Thoracic aorta (tissue), 2 donors: ENCODE results near the gene IRS1. TPM values are rescaled to one million over a fixed set of nuclear protein-coding genes. Genes with fewer than 3 reads are reported as not detected.

Experiments
- ATAC-seq: fragments of 150-250 bp; one replicate; pipeline ENCODE4 v1.8.0; 2017; ENCODE audit warnings: low read depth; ENCODE audit not compliant: insufficient number of reproducible peaks, low FRiP score
- DNase-seq: peaks from one replicate; pipeline ENCODE4 v3.0.0-alpha.2; 2020; ENCODE audit warnings: low spot score
- H3K27ac ChIP-seq, 2 donors: fragments of 200-600 bp; sonication (generic); 1 replicate in 1 of 2; 2 replicates in 1 of 2; pipeline ENCODE4 v1.5.1; 2016; ENCODE audit warnings: mild to moderate bottlenecking in 2 of 2, moderate library complexity in 2 of 2
- H3K27me3 ChIP-seq: fragments of 200-600 bp; sonication (generic); replicated peaks from 2 replicates; pipeline ENCODE4 v1.6.0; 2016; ENCODE audit warnings: mild to moderate bottlenecking; ENCODE audit not compliant: insufficient read depth
- H3K36me3 ChIP-seq: fragments of 200-600 bp; sonication (generic); one replicate; pipeline ENCODE4 v1.5.1; 2016
- H3K4me1 ChIP-seq, 2 donors: fragments of 200-600 bp; sonication (generic); 1 replicate in 1 of 2; 2 replicates in 1 of 2; pipeline versions ENCODE4 v1.5.1 to v1.6.0; 2016; ENCODE audit warnings: low read depth in 2 of 2, mild to moderate bottlenecking in 1 of 2; ENCODE audit not compliant: control insufficient read depth in 1 of 2
- H3K4me3 ChIP-seq: fragments of 200-600 bp; sonication (generic); 2 replicates; pipeline ENCODE4 v1.5.1; 2016; ENCODE audit warnings: mild to moderate bottlenecking
- H3K9me3 ChIP-seq: fragments of 200-600 bp; sonication (generic); 2 replicates; pipeline ENCODE4 v1.5.1; 2016
- CTCF ChIP-seq: fragments of 200-600 bp; sonication (generic); IDR thresholded peaks from one replicate; pipeline ENCODE4 v1.5.1; 2019; ENCODE audit warnings: antibody characterized with exemption
- total RNA-seq, 2 donors: library from RNA; depleted of rRNA; stranded (reverse); fragments of >200 nt; gene quantifications; one replicate each; pipeline versions ENCODE4 v1.1.0 to v1.2.3, GENCODE V29; 2016

Gene IRS1
- total RNA-seq, 2 donors from 2014 or later, result 18.8 to 23.1 TPM

GRCh38 chr2:226788881-226789490 lies 10.6 kb downstream of the IRS1 start:
- peak overlapping the region; percentile 24 to 92 for H3K27ac ChIP-seq
- DNase-seq (no peak), ATAC-seq (no peak)
- TF ChIP-seq CTCF, result no peak
- H3K4me3 ChIP-seq, result no peak overlapping the region
- H3K4me1 ChIP-seq, result peaks cover 27 to 58% of the 10 kb centered on the region in 2 donors
- H3K9me3 ChIP-seq, result no peaks in the 10 kb centered on the region
- H3K36me3 ChIP-seq, result no peaks in the 10 kb centered on the region
- no peaks in the 10 kb centered on the region for H3K27me3 ChIP-seq

DNA sequence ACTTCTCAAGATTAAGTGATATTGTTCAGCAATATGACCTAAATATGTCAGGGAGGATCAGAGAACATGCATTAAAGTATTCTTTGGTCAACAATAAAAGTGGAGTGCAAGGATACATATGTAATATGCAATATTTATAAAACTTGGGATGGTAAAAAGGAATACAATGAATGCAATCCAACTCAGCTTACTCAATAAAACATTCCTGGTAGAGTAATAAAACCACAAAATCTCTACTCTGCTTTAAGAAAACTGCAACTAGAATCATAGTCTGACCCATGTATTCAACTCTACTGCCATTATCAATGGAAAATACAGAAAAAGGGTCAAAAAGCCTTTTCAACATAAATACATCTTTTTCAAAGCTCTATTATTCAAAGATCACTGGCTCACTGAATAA lies 11.6 kb downstream of the IRS1 start:
- no peak overlapping the region for H3K27ac ChIP-seq
- H3K4me1 ChIP-seq, result peaks cover 24 to 59% of the 10 kb centered on the region in 2 donors
- H3K9me3 ChIP-seq, result no peaks in the 10 kb centered on the region
- H3K36me3 ChIP-seq, result no peaks in the 10 kb centered on the region
- H3K4me3 ChIP-seq, result no peak overlapping the region
- no peak for TF ChIP-seq CTCF
- no peak for ATAC-seq
- H3K27me3 ChIP-seq, result no peaks in the 10 kb centered on the region
- DNase-seq, result no peak

DNA sequence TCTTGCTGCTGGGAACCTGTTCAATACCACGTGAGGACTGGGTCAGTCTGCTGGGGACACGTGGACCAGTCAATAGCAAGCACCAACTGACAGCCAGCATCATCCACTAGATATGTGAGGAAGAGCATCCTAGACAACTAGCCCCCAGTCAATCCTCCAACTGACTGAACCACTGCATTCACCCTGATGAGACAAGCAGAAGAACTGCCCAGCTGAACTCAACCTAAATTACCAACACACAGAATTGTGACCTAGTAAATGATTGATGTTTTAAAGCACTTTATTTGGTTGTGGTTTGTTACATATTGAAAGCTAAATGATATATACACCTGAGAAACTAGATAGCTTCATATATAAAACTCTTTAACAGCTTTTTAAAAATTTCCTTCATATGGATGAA lies 15.7 kb downstream of the IRS1 start:
- Histone ChIP-seq H3K4me1 (peaks cover 18 to 46% of the 10 kb centered on the region in 2 donors), H3K27me3 (no peaks in the 10 kb centered on the region), H3K4me3 (no peak overlapping the region), H3K36me3 (no peaks in the 10 kb centered on the region), H3K27ac (no peak overlapping the region), H3K9me3 (no peaks in the 10 kb centered on the region)
- DNase-seq (no peak), ATAC-seq (no peak)
- TF ChIP-seq CTCF, result no peak

- ATAC-seq (no peak), DNase-seq (no peak)
- TF ChIP-seq CTCF, result no peak
- H3K27me3 ChIP-seq, result no peaks in the 10 kb centered on the region
- H3K4me1 ChIP-seq, result peaks cover 14 to 36% of the 10 kb centered on the region in 2 donors
- peak overlapping the region; percentile 39 to 43 for H3K27ac ChIP-seq
- no peak overlapping the region for H3K4me3 ChIP-seq
- no peaks in the 10 kb centered on the region for H3K36me3 ChIP-seq
- no peaks in the 10 kb centered on the region for H3K9me3 ChIP-seq
These were observed 17.4 kb downstream of the IRS1 start for GRCh38 chr2:226782092-226782713.

GRCh38 chr2:226780431-226780830 lies 19.2 kb downstream of the IRS1 start:
- Histone ChIP-seq H3K36me3 (no peaks in the 10 kb centered on the region), H3K4me3 (no peak overlapping the region), H3K27ac (no peak overlapping the region), H3K4me1 (peaks cover 6 to 24% of the 10 kb centered on the region in 2 donors), H3K9me3 (no peaks in the 10 kb centered on the region), H3K27me3 (no peaks in the 10 kb centered on the region)
- DNase-seq, result no peak
- ATAC-seq, result no peak
- TF ChIP-seq CTCF, result no peak
